NCI-H187 treated with DMSO at 0.1 percent for 48 hours (cell line): ENCODE measurements around the gene CACNG8.
"Not testable (repeated sequence)": the region's sequence is repeated elsewhere in the genome, so short reads cannot be mapped to it uniquely, and the experiment has no call there.

Experiments used
- DNase-seq: peaks from one replicate; lab custom pipeline; 2025; lab: John Stamatoyannopoulos, UW

CACNG8 gene

GRCh38 chr19:53962887-53963431 is at the start of gene CACNG8:
CACNG8 (plus strand) TSS chr19:53962937.
- no peak for DNase-seq

GRCh38 chr19:53915000-53915399 is 47.7 kb upstream of the CACNG8 start:
- no peak for DNase-seq

- DNase-seq = no peak
Observed at GRCh38 chr19:53916004-53916403, 46.7 kb upstream of the CACNG8 start.

GRCh38 chr19:53917356-53917755 is 45.4 kb upstream of the CACNG8 start:
- no peak for DNase-seq

GRCh38 chr19:53927739-53928138 is 35.0 kb upstream of the CACNG8 start:
- DNase-seq = no peak

GRCh38 chr19:53936029-53936428 is 26.7 kb upstream of the CACNG8 start:
- no peak for DNase-seq

GRCh38 chr19:53942001-53942786 is 20.5 kb upstream of the CACNG8 start:
- DNase-seq = no peak

GRCh38 chr19:53944416-53944815 is 18.3 kb upstream of the CACNG8 start:
- DNase-seq = no peak

GRCh38 chr19:53944933-53945332 is 17.8 kb upstream of the CACNG8 start:
- no peak for DNase-seq

- no peak for DNase-seq
Observed at GRCh38 chr19:53945441-53945840, 17.3 kb upstream of the CACNG8 start.

- no peak for DNase-seq
Observed at GRCh38 chr19:53945998-53946397, 16.7 kb upstream of the CACNG8 start.

- DNase-seq = no peak
Observed at GRCh38 chr19:53947624-53948023, 15.1 kb upstream of the CACNG8 start.

- DNase-seq = not testable (repeated sequence)
Observed at GRCh38 chr19:53948611-53949010, 14.1 kb upstream of the CACNG8 start.

GRCh38 chr19:53951436-53951835 is 11.3 kb upstream of the CACNG8 start:
- no peak for DNase-seq

- no peak for DNase-seq
Observed at GRCh38 chr19:53951947-53952346, 10.8 kb upstream of the CACNG8 start.

- DNase-seq = no peak
Observed at GRCh38 chr19:53953383-53953782, 9.4 kb upstream of the CACNG8 start.

GRCh38 chr19:53957448-53958167 is 5.1 kb upstream of the CACNG8 start:
- no peak for DNase-seq

GRCh38 chr19:53958168-53958571 is 4.6 kb upstream of the CACNG8 start:
- DNase-seq = no peak

- DNase-seq = no peak
Observed at GRCh38 chr19:53958823-53959757, 3.6 kb upstream of the CACNG8 start.

GRCh38 chr19:53960187-53960586 is 2.5 kb upstream of the CACNG8 start:
- no peak for DNase-seq

- no peak for DNase-seq
Observed at GRCh38 chr19:53960886-53961285, 1.9 kb upstream of the CACNG8 start.
